Panc1 (cell line): ENCODE data around the gene NFIB. TPM values are rescaled to one million over a fixed set of nuclear protein-coding genes. Genes with fewer than 3 reads are reported as not detected.

ENCODE experiments used
- ATAC-seq: fragments of 200-7000 bp; cut with Tn5 transposase; 2 replicates; pipeline ENCODE4 v1.9.1; 2020; ENCODE audit warnings: mild to moderate bottlenecking, moderate library complexity
- BruUV-seq: library from RNA; stranded (reverse); fragments of 400-500 nt; replicated peaks from 2 replicates; lab custom pipeline; 2021; lab: Mats Ljungman, UMichigan
- CTCF ChIA-PET: fragments of 300-600 bp; sonication (Branson Sonifier 250); formaldehyde crosslinking; loops from one replicate; lab custom pipeline; 2022; ENCODE audit warnings: antibody characterized with exemption; lab: Charles Lee
- POLR2A ChIA-PET: fragments of 300-600 bp; sonication (Branson Sonifier 250); formaldehyde crosslinking; loops from one replicate; lab custom pipeline; 2022; ENCODE audit warnings: antibody characterized with exemption; lab: Charles Lee
- DNase-seq: peaks from one replicate; pipeline ENCODE4 v3.0.0-alpha.2; 2010; ENCODE audit warnings: low read depth, low spot score
- H3K27ac ChIP-seq: 2 replicates; pipeline ENCODE4 v1.5.1; 2011; ENCODE audit warnings: mild to moderate bottlenecking, low read length, inconsistent platforms
- H3K27me3 ChIP-seq: fragments of 200-500 bp; sonication (Bioruptor generic); 2 replicates; pipeline ENCODE4 v1.6.0; 2014; ENCODE audit warnings: low read length, inconsistent platforms; ENCODE audit not compliant: control insufficient read depth, insufficient read depth
- H3K36me3 ChIP-seq: fragments of 200-500 bp; sonication (Bioruptor generic); 2 replicates; pipeline ENCODE4 v1.5.1; 2014; ENCODE audit warnings: inconsistent platforms, mild to moderate bottlenecking, low read length, moderate library complexity; ENCODE audit not compliant: control insufficient read depth, insufficient read depth
- H3K4me1 ChIP-seq: 2 replicates; pipeline ENCODE4 v1.5.1; 2011; ENCODE audit warnings: inconsistent platforms, mild to moderate bottlenecking, low read length, moderate library complexity; ENCODE audit not compliant: control insufficient read depth, insufficient read depth
- H3K4me3 ChIP-seq, 2 experiments: 2 replicates each; pipeline ENCODE4 v1.5.1; 2011 to 2012; ENCODE audit warnings: low read depth in 2 of 2, low read length in 2 of 2, mild to moderate bottlenecking in 2 of 2, inconsistent platforms in 1 of 2, moderate library complexity in 1 of 2
- H3K9me3 ChIP-seq: fragments of 200-500 bp; sonication (Bioruptor generic); 2 replicates; pipeline ENCODE4 v1.5.1; 2014; ENCODE audit warnings: low read depth, mild to moderate bottlenecking, inconsistent platforms, low read length, moderate library complexity; ENCODE audit not compliant: control insufficient read depth, insufficient read depth
- POLR2AphosphoS5 ChIP-seq: IDR thresholded peaks from 2 replicates; pipeline ENCODE4 v1.6.1; 2012; ENCODE audit warnings: mild to moderate bottlenecking, low read depth, low read length, moderate library complexity
- SIN3A ChIP-seq: IDR thresholded peaks from 2 replicates; pipeline ENCODE4 v1.6.1; 2012; ENCODE audit warnings: low read depth, mild to moderate bottlenecking, low read length, moderate library complexity, borderline replicate concordance; ENCODE audit not compliant: insufficient read depth
- TCF7L2 ChIP-seq: IDR thresholded peaks from 2 replicates; pipeline ENCODE4 v1.6.1; 2011; ENCODE audit warnings: mild to moderate bottlenecking, low read depth, low read length, inconsistent platforms
- in situ Hi-C: cut with HindIII; loops from 2 replicates; pipeline ENCODE4 v1.10.0; 2016; ENCODE audit warnings: low sequenced_read_pairs, low pct_unique_long_range_greater_than_20kb
- intact Hi-C: fragments of 100-400 bp; cut with micrococcal nuclease; formaldehyde crosslinking; loops from one replicate; pipeline ENCODE4 v1.10.0; 2022; ENCODE audit not compliant: unreplicated experiment
- total RNA-seq: library from RNA; stranded (reverse); gene quantifications from one replicate; pipeline ENCODE4 v1.2.1, GENCODE V29; 2021; ENCODE audit not compliant: unreplicated experiment
- TF ChIP-seq, protein P1 (sequence below), 2 experiments: IDR thresholded peaks; 2 replicates each; pipeline ENCODE4 v1.6.1; 2011 to 2012; ENCODE audit warnings: low read depth in 2 of 2, control low read depth in 1 of 2, low read length in 1 of 2, mild to moderate bottlenecking in 1 of 2, moderate library complexity in 1 of 2; ENCODE audit not compliant: insufficient read depth in 1 of 2
- TF ChIP-seq, protein P2 (sequence below): fragments of 450-650 bp; IDR thresholded peaks from 2 replicates; pipeline ENCODE4 v1.5.1; 2017; ENCODE audit warnings: mild to moderate bottlenecking

Gene NFIB
- total RNA-seq, 1 experiment from 2014 or later, result 26.7 TPM

DNA sequence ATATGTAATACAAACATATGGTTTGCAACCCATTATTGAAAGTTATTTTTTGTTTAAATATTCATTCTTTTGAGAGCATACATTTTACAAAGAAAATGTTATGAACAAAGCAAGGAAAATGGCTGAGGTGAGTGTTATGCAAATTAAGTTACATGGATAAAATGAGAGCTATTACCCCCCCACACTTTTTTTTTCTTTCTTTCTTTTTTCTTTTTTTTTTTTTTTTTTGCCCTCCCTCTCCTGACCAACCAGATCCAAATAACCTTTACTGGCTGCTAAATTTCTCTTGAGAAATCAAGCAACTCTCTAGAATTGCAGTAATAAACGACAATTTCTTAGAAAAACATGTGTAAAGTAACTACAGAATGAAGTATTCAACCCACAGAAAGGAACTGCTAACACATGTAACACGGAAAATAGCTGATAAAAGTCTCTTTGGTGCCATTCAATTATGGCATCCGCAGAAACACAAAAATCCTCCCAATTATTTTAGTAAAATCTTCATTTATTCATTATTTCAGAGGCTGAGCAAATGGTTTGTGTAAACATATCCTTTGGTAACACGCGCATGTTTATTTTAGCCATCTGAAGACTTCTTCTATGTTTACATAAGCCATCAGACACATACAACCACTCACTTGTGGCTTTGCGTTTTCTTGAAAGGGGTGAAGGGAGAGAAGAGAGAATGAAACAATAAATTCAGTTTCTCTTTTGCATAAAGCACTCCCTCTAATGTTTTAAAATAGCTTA, 216.1 kb downstream of the NFIB start:
- ChIA-PET CTCF (no interaction called here), POLR2A (no interaction called here)
- Histone ChIP-seq H3K36me3 (no peaks in the 10 kb centered on the region), H3K27me3 (no peaks in the 10 kb centered on the region), H3K9me3 (no peaks in the 10 kb centered on the region), H3K4me3 (no peak overlapping the region), H3K4me1 (peaks cover 9% of the 10 kb centered on the region), H3K27ac (no peak overlapping the region)
- DNase-seq, result no peak
- no TSS peak for BruUV-seq
- no peak for ATAC-seq
- in situ Hi-C loops (no loop called here), intact Hi-C loops (no loop called here)
- TF ChIP-seq, protein P1, sequence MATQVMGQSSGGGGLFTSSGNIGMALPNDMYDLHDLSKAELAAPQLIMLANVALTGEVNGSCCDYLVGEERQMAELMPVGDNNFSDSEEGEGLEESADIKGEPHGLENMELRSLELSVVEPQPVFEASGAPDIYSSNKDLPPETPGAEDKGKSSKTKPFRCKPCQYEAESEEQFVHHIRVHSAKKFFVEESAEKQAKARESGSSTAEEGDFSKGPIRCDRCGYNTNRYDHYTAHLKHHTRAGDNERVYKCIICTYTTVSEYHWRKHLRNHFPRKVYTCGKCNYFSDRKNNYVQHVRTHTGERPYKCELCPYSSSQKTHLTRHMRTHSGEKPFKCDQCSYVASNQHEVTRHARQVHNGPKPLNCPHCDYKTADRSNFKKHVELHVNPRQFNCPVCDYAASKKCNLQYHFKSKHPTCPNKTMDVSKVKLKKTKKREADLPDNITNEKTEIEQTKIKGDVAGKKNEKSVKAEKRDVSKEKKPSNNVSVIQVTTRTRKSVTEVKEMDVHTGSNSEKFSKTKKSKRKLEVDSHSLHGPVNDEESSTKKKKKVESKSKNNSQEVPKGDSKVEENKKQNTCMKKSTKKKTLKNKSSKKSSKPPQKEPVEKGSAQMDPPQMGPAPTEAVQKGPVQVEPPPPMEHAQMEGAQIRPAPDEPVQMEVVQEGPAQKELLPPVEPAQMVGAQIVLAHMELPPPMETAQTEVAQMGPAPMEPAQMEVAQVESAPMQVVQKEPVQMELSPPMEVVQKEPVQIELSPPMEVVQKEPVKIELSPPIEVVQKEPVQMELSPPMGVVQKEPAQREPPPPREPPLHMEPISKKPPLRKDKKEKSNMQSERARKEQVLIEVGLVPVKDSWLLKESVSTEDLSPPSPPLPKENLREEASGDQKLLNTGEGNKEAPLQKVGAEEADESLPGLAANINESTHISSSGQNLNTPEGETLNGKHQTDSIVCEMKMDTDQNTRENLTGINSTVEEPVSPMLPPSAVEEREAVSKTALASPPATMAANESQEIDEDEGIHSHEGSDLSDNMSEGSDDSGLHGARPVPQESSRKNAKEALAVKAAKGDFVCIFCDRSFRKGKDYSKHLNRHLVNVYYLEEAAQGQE (IDR thresholded peaks at IDR 0.05; ENCODE audit: insufficient read depth in 1 of 2, low read depth in 2 of 2, low read length in 1 of 2), result no peak
- TF ChIP-seq SIN3A (no peak), POLR2AphosphoS5 (no peak), TCF7L2 (no peak)

DNA sequence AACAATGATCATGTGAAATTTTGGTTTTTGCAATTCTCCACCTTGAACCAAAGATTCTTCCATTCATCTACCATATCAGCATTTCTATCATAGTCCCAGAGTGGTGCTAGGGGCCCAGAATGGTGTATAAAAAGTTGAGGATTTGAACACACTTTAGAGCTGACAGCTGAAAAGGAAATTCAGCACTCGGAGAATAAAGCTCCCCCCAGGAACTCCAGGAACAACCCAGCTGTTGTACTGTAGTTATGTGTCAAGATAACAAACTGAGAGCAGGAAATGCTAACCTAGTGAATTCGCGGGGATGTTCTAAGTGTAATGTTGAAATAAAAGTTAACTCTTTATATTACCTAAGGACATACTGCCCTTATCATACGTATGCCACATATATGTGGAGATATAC, 216.7 kb downstream of the NFIB start:
- no TSS peak for BruUV-seq
- H3K4me1 ChIP-seq, result peaks cover 9% of the 10 kb centered on the region
- no peaks in the 10 kb centered on the region for H3K36me3 ChIP-seq
- no peak overlapping the region for H3K27ac ChIP-seq
- ATAC-seq (no peak), DNase-seq (no peak)
- intact Hi-C loops (no loop called here), in situ Hi-C loops (no loop called here)
- H3K4me3 ChIP-seq, result no peak overlapping the region
- no peaks in the 10 kb centered on the region for H3K27me3 ChIP-seq
- CTCF ChIA-PET, result no interaction called here
- TF ChIP-seq POLR2AphosphoS5, result no peak
- TF ChIP-seq SIN3A, result no peak
- TF ChIP-seq TCF7L2, result no peak
- TF ChIP-seq, protein P2, sequence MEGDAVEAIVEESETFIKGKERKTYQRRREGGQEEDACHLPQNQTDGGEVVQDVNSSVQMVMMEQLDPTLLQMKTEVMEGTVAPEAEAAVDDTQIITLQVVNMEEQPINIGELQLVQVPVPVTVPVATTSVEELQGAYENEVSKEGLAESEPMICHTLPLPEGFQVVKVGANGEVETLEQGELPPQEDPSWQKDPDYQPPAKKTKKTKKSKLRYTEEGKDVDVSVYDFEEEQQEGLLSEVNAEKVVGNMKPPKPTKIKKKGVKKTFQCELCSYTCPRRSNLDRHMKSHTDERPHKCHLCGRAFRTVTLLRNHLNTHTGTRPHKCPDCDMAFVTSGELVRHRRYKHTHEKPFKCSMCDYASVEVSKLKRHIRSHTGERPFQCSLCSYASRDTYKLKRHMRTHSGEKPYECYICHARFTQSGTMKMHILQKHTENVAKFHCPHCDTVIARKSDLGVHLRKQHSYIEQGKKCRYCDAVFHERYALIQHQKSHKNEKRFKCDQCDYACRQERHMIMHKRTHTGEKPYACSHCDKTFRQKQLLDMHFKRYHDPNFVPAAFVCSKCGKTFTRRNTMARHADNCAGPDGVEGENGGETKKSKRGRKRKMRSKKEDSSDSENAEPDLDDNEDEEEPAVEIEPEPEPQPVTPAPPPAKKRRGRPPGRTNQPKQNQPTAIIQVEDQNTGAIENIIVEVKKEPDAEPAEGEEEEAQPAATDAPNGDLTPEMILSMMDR, result no peak
- TF ChIP-seq, protein P1 (IDR thresholded peaks at IDR 0.05; ENCODE audit: insufficient read depth in 1 of 2, low read depth in 2 of 2, low read length in 1 of 2), result no peak
- H3K9me3 ChIP-seq, result no peaks in the 10 kb centered on the region
- POLR2A ChIA-PET, result no interaction called here
